Left hindlimb (tissue), 1 donor: ENCODE data around the gene ARL2BP.

Experiments used
- DNase-seq: peaks from one replicate; pipeline ENCODE4 v3.0.0-alpha.2; 2018

ARL2BP gene

GRCh38 chr16:57284209-57284951, 39.3 kb downstream of the ARL2BP start, which contains the start of gene PLLP:
TSS of gene PLLP (minus strand) at chr16:57284672. CDS start at chr16:57284540, 132 bp downstream.
- no peak for DNase-seq

- no peak for DNase-seq
Measured at GRCh38 chr16:57284952-57285363, 39.9 kb downstream of the ARL2BP start.

- no peak for DNase-seq
Measured at GRCh38 chr16:57285379-57285778, 40.3 kb downstream of the ARL2BP start.

DNA sequence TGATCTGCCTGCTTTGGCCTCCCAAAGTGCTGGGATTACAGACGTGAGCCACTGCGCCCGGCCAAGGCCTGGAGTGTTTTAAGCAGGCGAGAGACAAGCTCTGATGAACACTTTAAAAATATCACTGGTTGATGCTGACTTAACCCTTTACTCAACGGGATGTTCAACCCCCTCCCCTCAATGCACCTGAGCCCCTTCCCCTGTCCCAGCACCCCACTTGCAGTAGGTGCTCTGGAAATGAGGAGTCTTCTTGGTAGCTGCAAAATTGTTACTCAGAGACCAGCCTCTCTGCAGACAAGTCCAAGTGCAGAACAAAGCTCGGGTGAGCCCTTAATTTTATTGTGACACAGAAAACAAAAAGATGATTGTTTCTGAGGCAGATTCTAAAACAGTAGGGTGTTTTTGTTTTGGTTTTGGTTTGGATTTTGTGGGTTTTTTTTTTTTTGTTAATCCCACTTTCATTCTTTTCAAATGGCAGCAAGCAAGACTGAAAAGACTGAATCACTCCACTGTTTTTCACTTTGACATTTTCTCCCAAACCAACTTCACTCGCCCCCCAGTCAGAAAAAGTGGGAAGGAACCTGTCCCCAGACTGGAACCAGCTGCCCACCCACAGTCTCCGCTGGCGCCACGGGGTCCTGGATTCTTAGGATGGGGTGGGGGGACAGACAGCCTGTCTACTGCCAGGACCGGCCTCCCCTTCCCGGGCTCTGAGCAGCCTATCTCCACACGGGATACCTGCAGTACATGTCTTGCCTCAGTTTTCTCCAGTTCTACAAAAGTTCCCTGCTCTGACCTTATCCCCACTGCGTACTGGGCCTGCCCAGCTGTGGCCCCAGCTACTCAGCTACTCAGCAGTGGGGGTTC, 44.6 kb downstream of the ARL2BP start:
- DNase-seq = no peak

DNA sequence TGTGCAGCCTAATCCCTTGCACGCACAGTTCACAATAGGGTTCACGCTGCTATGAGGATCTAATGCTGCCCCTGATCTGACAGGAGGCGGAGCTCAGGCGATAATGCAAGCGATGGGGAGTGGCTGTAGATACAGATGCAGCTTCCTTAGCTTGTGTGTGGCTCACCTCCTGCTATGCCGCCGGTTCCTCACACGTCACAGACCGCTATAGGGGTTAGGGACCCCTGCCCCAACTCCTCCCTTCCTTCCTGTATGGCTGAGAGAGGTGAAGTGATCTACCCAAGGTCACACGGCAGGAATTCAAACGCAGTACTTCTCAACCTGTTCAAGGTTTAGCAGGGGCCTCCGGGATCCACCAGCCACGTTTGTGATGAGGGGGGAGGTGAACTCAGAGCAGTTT, 52.8 kb downstream of the ARL2BP start:
- DNase-seq = no peak

DNA sequence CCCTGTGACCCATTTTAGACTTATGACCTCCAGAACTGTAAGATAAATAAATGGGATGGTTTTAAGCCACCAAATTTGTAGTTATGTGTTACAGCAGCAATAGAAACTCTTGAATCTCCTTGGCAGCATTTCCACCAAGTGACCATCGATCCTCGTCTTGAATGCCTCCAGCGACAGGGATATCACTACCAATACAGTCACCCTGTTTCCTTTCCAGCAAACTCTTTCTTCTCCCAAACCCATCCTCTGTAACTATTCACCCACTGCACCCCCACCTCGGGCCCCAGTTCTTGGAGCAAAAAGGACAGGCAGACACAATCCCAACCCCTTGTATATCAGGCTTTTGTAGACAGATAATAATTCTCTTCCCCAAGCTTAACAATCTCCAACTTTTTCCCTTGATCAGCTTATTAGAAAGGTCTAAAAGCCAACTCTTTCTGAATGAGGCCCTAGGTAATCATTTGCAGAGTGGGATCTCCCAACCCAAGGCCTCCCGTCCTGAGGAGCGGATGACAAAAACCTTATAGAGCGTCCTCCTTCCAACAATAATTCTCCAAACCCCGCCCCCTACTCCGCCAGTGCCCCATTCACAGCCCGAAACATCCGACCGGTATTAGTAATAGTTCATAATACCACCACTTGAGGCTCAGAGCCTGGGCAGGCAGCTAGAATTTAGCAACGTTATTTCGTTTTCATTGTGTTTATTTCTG, 54.1 kb downstream of the ARL2BP start:
- DNase-seq = no peak

DNA sequence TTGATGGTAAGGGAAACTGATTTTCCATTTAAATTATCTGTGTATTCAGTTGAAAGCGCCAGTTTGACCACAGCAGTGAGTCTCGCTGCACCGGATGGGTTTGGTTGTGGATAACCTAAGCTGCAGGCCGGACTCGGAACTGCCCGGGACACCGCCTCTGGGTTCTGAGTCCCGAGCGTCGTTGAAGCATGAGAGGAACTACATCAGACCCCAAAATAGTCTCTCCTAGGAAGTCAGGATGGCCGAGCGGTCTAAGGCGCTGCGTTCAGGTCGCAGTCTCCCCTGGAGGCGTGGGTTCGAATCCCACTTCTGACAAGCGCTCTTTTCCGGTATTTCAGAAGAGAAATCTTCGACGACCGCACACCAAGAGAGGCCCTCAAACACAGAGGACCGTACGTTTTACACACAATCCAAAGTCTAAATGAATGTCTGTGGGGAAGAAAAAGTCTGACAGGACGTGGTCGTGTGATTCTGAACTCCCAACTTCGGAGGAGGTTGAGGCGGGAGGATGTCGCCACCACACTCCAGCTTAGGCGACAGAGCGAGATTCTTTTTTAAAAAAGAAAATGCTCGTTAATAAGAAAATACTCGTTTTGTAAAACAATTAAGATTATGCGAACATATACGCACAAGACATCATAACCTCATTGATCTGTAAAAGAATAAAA, 54.8 kb downstream of the ARL2BP start:
- DNase-seq = peak; percentile 90

GRCh38 chr16:57300387-57301125, 55.5 kb downstream of the ARL2BP start:
- peak; percentile 99 for DNase-seq

DNA sequence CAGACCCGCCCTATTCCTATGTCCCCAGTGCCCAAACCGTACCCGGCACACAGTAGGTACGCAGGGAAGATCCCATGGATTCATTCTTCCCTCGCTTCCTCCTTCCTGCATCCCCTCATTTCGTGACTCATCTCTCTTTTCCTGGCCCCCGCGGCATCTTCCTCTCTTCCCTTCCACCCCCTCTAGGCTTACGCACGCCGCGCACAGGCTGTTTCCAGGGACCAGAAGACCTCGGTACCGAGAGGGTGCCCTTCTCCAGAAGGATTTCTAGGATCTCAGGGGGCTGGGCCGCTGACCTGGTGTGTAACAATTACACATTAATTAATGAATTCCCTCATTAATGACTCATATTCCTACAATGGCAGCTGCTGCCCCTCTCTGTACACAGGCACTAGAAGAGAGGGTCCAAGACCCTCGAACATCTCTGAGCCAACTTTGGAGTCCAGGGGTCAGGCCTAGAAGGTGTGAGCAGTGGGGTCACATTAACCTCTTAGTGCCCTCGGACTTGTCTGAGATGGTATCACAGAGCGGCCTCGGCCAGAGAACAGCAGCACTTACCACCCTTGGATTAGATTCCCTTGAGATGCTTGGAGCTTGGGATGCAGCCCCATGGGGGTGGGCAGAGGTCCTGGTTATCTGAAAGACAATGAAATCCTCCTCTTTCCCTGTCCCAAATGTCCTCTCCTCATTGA, 56.2 kb downstream of the ARL2BP start:
- peak; percentile 42 for DNase-seq
